Smooth muscle cell of the brain vasculature (primary cell): Measurements from ENCODE around the gene MAP3K12.
A peak's percentile ranks its signal among the peaks of the same experiment; 100 is the strongest.
"Not testable (repeated sequence)": the region's sequence is repeated elsewhere in the genome, so short reads cannot be mapped to it uniquely, and the experiment has no call there.

Experiments used
- DNase-seq: peaks from one replicate; pipeline ENCODE4 v3.0.0-alpha.2; 2012; ENCODE audit warnings: low read depth, low spot score

MAP3K12 gene

GRCh38 chr12:53468282-53468681, 31.0 kb downstream of the MAP3K12 start:
- DNase-seq, result no peak

- DNase-seq, result no peak
Measured at GRCh38 chr12:53467880-53468279, 31.4 kb downstream of the MAP3K12 start.

GRCh38 chr12:53467082-53467481, 32.2 kb downstream of the MAP3K12 start:
- DNase-seq, result no peak

- no peak for DNase-seq
Measured at GRCh38 chr12:53466640-53467039, 32.6 kb downstream of the MAP3K12 start.

GRCh38 chr12:53465679-53466078, 33.6 kb downstream of the MAP3K12 start:
- DNase-seq, result no peak

- no peak for DNase-seq
Measured at GRCh38 chr12:53464685-53465418, 34.4 kb downstream of the MAP3K12 start.

- DNase-seq, result no peak
Measured at GRCh38 chr12:53463802-53464560, 35.3 kb downstream of the MAP3K12 start.

GRCh38 chr12:53462935-53463334, 36.3 kb downstream of the MAP3K12 start:
- DNase-seq, result no peak

GRCh38 chr12:53461591-53461990, 37.7 kb downstream of the MAP3K12 start:
- DNase-seq, result no peak

- no peak for DNase-seq
Measured at GRCh38 chr12:53461059-53461458, 38.2 kb downstream of the MAP3K12 start.

GRCh38 chr12:53459097-53459496, 40.2 kb downstream of the MAP3K12 start:
- DNase-seq, result no peak

- DNase-seq, result no peak
Measured at GRCh38 chr12:53456654-53457366, 42.4 kb downstream of the MAP3K12 start.

- DNase-seq, result no peak
Measured at GRCh38 chr12:53454707-53455106, 44.6 kb downstream of the MAP3K12 start.

GRCh38 chr12:53453953-53454640, 45.2 kb downstream of the MAP3K12 start:
- DNase-seq, result no peak

GRCh38 chr12:53452159-53453077, 46.8 kb downstream of the MAP3K12 start:
- peak; percentile 77 for DNase-seq

- peak; percentile 98 for DNase-seq
Measured at GRCh38 chr12:53451661-53452158, 47.5 kb downstream of the MAP3K12 start, which contains the start of gene PCBP2. Gene PCBP2, plus strand, starts transcription at chr12:53452102. Its CDS starts 2,699 bp downstream, at chr12:53454801.

- no peak for DNase-seq
Measured at GRCh38 chr12:53450936-53451335, 48.3 kb downstream of the MAP3K12 start.

- not testable (repeated sequence) for DNase-seq
Measured at GRCh38 chr12:53444593-53445325, 54.5 kb downstream of the MAP3K12 start.

- DNase-seq, result no peak
Measured at GRCh38 chr12:53443955-53444354, 55.3 kb downstream of the MAP3K12 start.
